ENCODE data around the gene ZNF778. TPM values are rescaled to one million over a fixed set of nuclear protein-coding genes. Genes with fewer than 3 reads are reported as not detected.

The ZNF778 gene
- total RNA-seq, 1 experiment from 2014 or later, result 19.5 TPM

DNA sequence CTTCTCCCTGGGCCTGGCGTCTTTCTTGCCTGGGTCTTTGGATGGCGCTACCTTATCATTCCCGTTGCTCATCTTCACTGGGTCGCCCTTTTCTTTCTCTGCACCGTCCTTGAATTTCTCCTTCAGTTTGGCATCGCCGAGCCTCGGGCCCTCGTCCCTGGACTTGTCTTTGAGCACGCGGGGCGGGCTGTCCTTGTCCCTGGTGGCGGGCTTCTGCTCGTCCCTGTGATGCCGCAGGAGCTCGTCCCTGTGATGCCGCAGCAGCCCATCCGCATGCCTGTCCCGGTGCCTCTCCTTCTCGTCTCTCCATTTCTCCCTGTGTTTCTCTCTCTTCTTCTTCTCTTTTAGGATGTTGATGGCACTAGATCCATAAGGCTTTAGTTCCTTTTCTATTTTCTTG lies 64.3 kb downstream of the ZNF778 start:
- Histone ChIP-seq H3K4me2 (ENCODE audit: low read length) (no peak overlapping the region), H3K79me2 (ENCODE audit: insufficient read depth, low read length) (peaks cover 14% of the 10 kb centered on the region; the same call in 1 of the 2 replicates), H3K9me3 (ENCODE audit: control insufficient read depth in 1 of 2, insufficient read depth in 1 of 2, low read depth in 1 of 2, low read length in 2 of 2) (no peaks in the 10 kb centered on the region), H4K20me1 (ENCODE audit: insufficient read depth) (peaks cover 3% of the 10 kb centered on the region; the same call in 1 of the 2 replicates), H3K27me3 (ENCODE audit: insufficient read depth, low read length) (no peaks in the 10 kb centered on the region), H3K4me1 (ENCODE audit: control insufficient read depth in 1 of 2, insufficient read depth in 2 of 2, low read length in 2 of 2) (no peaks in the 10 kb centered on the region), H3K9me2 (ENCODE audit: insufficient read depth) (no peaks in the 10 kb centered on the region), H3K4me3 (replicated peaks in 1 of 2; ENCODE audit: low read depth in 1 of 2, low read length in 2 of 2) (no peak overlapping the region), H3K27ac (ENCODE audit: low read depth, low read length) (no peak overlapping the region), H2AFZ (ENCODE audit: low read depth, low read length, poor library complexity, severe bottlenecking) (no peak overlapping the region), H3K36me3 (ENCODE audit: control insufficient read depth in 1 of 2, insufficient read depth in 2 of 2, low read length in 2 of 2) (peaks cover 51 to 52% of the 10 kb centered on the region in 2 experiments; a peak in 3 of 4 replicates), H3K9ac (ENCODE audit: low read length) (no peak overlapping the region)
- intact Hi-C loops (cut with micrococcal nuclease), result no loop called here
- TF ChIP-seq EZH2phosphoT487 (IDR thresholded peaks at IDR 0.05; ENCODE audit: borderline replicate concordance), result no peak
- no peak for TF ChIP-seq TCF7L2 (IDR thresholded peaks at IDR 0.05; ENCODE audit: borderline replicate concordance, extremely low read depth, insufficient read depth, insufficient read length)
- no peak for TF ChIP-seq FOSL1 (IDR thresholded peaks at IDR 0.05; ENCODE audit: low read depth)
- TF ChIP-seq ZNF274 (IDR thresholded peaks at IDR 0.05; ENCODE audit: low read depth, low read length), result no peak
- TF ChIP-seq SP1 (IDR thresholded peaks at IDR 0.05; ENCODE audit: low read depth), result no peak
- no peak for TF ChIP-seq EZH2 (IDR thresholded peaks at IDR 0.05)
- TF ChIP-seq, protein P1, sequence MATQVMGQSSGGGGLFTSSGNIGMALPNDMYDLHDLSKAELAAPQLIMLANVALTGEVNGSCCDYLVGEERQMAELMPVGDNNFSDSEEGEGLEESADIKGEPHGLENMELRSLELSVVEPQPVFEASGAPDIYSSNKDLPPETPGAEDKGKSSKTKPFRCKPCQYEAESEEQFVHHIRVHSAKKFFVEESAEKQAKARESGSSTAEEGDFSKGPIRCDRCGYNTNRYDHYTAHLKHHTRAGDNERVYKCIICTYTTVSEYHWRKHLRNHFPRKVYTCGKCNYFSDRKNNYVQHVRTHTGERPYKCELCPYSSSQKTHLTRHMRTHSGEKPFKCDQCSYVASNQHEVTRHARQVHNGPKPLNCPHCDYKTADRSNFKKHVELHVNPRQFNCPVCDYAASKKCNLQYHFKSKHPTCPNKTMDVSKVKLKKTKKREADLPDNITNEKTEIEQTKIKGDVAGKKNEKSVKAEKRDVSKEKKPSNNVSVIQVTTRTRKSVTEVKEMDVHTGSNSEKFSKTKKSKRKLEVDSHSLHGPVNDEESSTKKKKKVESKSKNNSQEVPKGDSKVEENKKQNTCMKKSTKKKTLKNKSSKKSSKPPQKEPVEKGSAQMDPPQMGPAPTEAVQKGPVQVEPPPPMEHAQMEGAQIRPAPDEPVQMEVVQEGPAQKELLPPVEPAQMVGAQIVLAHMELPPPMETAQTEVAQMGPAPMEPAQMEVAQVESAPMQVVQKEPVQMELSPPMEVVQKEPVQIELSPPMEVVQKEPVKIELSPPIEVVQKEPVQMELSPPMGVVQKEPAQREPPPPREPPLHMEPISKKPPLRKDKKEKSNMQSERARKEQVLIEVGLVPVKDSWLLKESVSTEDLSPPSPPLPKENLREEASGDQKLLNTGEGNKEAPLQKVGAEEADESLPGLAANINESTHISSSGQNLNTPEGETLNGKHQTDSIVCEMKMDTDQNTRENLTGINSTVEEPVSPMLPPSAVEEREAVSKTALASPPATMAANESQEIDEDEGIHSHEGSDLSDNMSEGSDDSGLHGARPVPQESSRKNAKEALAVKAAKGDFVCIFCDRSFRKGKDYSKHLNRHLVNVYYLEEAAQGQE (IDR thresholded peaks at IDR 0.05; ENCODE audit: low read depth), result no peak
- no peak for TF ChIP-seq RAD21 (IDR thresholded peaks at IDR 0.05; ENCODE audit: low read depth)
- TF ChIP-seq EGR1 (IDR thresholded peaks at IDR 0.05; ENCODE audit: low read depth), result no peak
- TF ChIP-seq CEBPB (IDR thresholded peaks at IDR 0.05; ENCODE audit: low read depth), result no peak
- TF ChIP-seq ZFX (IDR thresholded peaks at IDR 0.05), result no peak
- no peak for TF ChIP-seq ELF1 (IDR thresholded peaks at IDR 0.05; ENCODE audit: borderline replicate concordance, low read depth)
- TF ChIP-seq, protein P2, sequence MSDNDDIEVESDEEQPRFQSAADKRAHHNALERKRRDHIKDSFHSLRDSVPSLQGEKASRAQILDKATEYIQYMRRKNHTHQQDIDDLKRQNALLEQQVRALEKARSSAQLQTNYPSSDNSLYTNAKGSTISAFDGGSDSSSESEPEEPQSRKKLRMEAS (IDR thresholded peaks at IDR 0.05), result no peak
- TF ChIP-seq, protein P3, sequence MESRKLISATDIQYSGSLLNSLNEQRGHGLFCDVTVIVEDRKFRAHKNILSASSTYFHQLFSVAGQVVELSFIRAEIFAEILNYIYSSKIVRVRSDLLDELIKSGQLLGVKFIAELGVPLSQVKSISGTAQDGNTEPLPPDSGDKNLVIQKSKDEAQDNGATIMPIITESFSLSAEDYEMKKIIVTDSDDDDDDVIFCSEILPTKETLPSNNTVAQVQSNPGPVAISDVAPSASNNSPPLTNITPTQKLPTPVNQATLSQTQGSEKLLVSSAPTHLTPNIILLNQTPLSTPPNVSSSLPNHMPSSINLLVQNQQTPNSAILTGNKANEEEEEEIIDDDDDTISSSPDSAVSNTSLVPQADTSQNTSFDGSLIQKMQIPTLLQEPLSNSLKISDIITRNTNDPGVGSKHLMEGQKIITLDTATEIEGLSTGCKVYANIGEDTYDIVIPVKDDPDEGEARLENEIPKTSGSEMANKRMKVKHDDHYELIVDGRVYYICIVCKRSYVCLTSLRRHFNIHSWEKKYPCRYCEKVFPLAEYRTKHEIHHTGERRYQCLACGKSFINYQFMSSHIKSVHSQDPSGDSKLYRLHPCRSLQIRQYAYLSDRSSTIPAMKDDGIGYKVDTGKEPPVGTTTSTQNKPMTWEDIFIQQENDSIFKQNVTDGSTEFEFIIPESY (IDR thresholded peaks at IDR 0.05; ENCODE audit: extremely low read depth, insufficient replicate concordance, low read length), result no peak
- TF ChIP-seq YY1 (IDR thresholded peaks at IDR 0.05; ENCODE audit: extremely low read depth, insufficient replicate concordance, low read depth, low read length), result no peak
- no peak for TF ChIP-seq SIN3A (IDR thresholded peaks at IDR 0.05; ENCODE audit: low read depth)
- TF ChIP-seq JUND (IDR thresholded peaks at IDR 0.05), result no peak
- TF ChIP-seq, protein P4, sequence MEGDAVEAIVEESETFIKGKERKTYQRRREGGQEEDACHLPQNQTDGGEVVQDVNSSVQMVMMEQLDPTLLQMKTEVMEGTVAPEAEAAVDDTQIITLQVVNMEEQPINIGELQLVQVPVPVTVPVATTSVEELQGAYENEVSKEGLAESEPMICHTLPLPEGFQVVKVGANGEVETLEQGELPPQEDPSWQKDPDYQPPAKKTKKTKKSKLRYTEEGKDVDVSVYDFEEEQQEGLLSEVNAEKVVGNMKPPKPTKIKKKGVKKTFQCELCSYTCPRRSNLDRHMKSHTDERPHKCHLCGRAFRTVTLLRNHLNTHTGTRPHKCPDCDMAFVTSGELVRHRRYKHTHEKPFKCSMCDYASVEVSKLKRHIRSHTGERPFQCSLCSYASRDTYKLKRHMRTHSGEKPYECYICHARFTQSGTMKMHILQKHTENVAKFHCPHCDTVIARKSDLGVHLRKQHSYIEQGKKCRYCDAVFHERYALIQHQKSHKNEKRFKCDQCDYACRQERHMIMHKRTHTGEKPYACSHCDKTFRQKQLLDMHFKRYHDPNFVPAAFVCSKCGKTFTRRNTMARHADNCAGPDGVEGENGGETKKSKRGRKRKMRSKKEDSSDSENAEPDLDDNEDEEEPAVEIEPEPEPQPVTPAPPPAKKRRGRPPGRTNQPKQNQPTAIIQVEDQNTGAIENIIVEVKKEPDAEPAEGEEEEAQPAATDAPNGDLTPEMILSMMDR (IDR thresholded peaks at IDR 0.05 in 2 of 3, conservative IDR thresholded peaks at IDR 0.05 in 1 of 3; ENCODE audit: borderline replicate concordance in 1 of 3, insufficient read depth in 1 of 3, low read depth in 2 of 3, low read length in 2 of 3), result no peak
- TF ChIP-seq CBX3 (IDR thresholded peaks at IDR 0.05; ENCODE audit: low read depth), result no peak
- TF ChIP-seq SRF (IDR thresholded peaks at IDR 0.05; ENCODE audit: low read depth), result no peak
- CTCF ChIA-PET, result no interaction called here
- no peak for ATAC-seq
- POLR2A ChIA-PET, result no interaction called here
- no peak for DNase-seq (ENCODE audit: low read depth, low spot score)
- RAD21 ChIA-PET (ENCODE audit: low non-redundant PET in 1 of 2, low total read pairs in 2 of 2, uncharacterized antibody in 2 of 2, unreplicated experiment in 2 of 2), result no interaction called here
- no TSS peak for BruUV-seq (replicated peaks)
